Parathyroid adenoma (tissue), 2 donors: ENCODE data around the gene CDC42BPG.

Source experiments
- H2AFZ ChIP-seq: fragments of 300-600 bp; sonication (generic); one replicate; pipeline ENCODE4 v1.7.0; 2017; ENCODE audit warnings: antibody characterized with exemption, mild to moderate bottlenecking
- H3K27ac ChIP-seq: fragments of 300-600 bp; sonication (generic); one replicate; pipeline ENCODE4 v1.7.0; 2017
- H3K27me3 ChIP-seq: fragments of 300-600 bp; sonication (generic); one replicate; pipeline ENCODE4 v1.7.0; 2017; ENCODE audit warnings: low read length; ENCODE audit not compliant: control insufficient read depth, insufficient read depth
- H3K36me3 ChIP-seq: fragments of 300-600 bp; sonication (generic); one replicate; pipeline ENCODE4 v1.7.0; 2017; ENCODE audit warnings: low read length; ENCODE audit not compliant: control insufficient read depth, insufficient read depth
- H3K4me1 ChIP-seq: fragments of 300-600 bp; sonication (generic); one replicate; pipeline ENCODE4 v1.7.0; 2017; ENCODE audit warnings: control low read depth
- H3K4me2 ChIP-seq: fragments of 300-600 bp; sonication (generic); one replicate; pipeline ENCODE4 v1.7.0; 2017; ENCODE audit warnings: low read length
- H3K4me3 ChIP-seq: fragments of 300-600 bp; sonication (generic); one replicate; pipeline ENCODE4 v1.7.0; 2017; ENCODE audit warnings: low read depth, low read length
- H3K79me2 ChIP-seq: fragments of 300-600 bp; sonication (generic); one replicate; pipeline ENCODE4 v1.7.0; 2017; ENCODE audit warnings: control low read depth
- H3K9ac ChIP-seq: fragments of 300-600 bp; sonication (generic); one replicate; pipeline ENCODE4 v1.7.0; 2017; ENCODE audit warnings: mild to moderate bottlenecking
- H3K9me3 ChIP-seq: fragments of 300-600 bp; sonication (generic); one replicate; pipeline ENCODE4 v1.7.0; 2017; ENCODE audit warnings: low read length; ENCODE audit not compliant: control insufficient read depth
- CTCF ChIP-seq: fragments of 300-600 bp; sonication (generic); IDR thresholded peaks from one replicate; pipeline ENCODE4 v1.7.0; 2017; ENCODE audit warnings: antibody characterized with exemption, mild to moderate bottlenecking
- donor health status: primary hyperparathyroidism.

CDC42BPG gene

DNA sequence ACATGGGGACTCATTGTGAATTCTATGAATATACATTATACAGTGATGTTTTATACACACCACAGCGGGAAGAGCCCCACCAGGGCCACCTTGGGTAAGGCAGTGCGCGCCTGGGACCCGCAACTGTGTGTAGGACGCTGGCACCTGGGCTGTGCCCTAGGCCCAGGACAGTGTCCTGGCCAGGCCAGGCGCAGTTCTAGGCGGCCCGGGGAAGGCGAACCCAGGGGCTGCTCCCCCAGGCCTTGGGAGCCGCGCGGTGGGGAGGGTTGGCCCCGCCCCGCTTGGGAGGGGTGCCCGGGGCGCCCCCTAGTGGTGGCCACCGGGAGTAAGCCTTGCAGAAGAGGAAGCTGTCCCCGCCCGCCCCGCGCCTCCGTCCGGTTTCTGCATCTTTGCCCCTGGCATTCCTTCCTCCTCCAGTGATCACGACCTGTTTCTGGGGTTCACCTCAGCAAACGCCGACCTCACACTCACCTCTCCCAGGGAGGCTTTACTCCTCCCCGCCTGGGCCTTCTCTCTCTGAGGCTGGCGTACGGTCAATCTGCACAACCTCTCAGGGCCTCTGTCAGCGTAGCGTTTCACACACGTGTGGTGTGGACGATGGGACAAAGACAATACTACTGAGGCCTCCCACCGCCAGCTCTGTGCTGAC, 43.4 kb upstream of the CDC42BPG start:
- Histone ChIP-seq H3K9ac (no peak overlapping the region), H3K9me3 (no peaks in the 10 kb centered on the region), H3K36me3 (no peaks in the 10 kb centered on the region), H3K4me1 (no peaks in the 10 kb centered on the region), H3K4me2 (peak overlapping the region; percentile 35), H3K27ac (no peak overlapping the region), H3K27me3 (no peaks in the 10 kb centered on the region), H3K4me3 (no peak overlapping the region), H3K79me2 (no peaks in the 10 kb centered on the region), H2AFZ (peak overlapping the region; percentile 80)
- TF ChIP-seq CTCF: peak; percentile 83

DNA sequence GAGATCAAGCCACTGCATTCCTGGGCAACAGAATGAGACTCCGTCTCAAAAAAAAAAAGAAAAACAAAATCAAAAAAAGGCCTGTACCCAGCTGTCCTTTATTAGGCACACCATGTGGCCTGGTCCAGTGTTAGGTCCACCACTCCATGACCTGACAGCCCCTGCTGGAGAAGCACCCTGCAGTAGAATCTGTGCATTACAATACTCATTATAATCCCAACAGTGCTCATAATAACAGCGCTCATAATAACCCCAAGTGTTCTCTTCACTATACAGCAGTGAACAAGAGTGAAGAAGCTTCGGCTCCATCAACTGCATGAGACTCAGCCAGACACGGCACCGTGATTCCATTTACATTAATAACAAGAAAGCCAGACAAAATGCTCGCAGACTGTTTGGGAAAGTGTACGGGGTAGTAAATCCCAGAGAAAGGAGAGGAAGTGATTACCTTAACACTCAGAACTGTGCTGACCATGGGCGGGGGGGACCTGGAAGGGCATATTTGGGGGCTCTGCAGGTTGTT, 42.8 kb upstream of the CDC42BPG start:
- H3K36me3 ChIP-seq: no peaks in the 10 kb centered on the region
- no peak overlapping the region for H3K4me2 ChIP-seq
- no peaks in the 10 kb centered on the region for H3K4me1 ChIP-seq
- no peak overlapping the region for H3K4me3 ChIP-seq
- no peaks in the 10 kb centered on the region for H3K79me2 ChIP-seq
- no peak overlapping the region for H3K9ac ChIP-seq
- peak overlapping the region; percentile 80 for H2AFZ ChIP-seq
- no peaks in the 10 kb centered on the region for H3K9me3 ChIP-seq
- no peaks in the 10 kb centered on the region for H3K27me3 ChIP-seq
- H3K27ac ChIP-seq: no peak overlapping the region
- no peak for TF ChIP-seq CTCF

- no peaks in the 10 kb centered on the region for H3K4me1 ChIP-seq
- H3K27me3 ChIP-seq: no peaks in the 10 kb centered on the region
- no peak overlapping the region for H3K4me3 ChIP-seq
- H3K9me3 ChIP-seq: no peaks in the 10 kb centered on the region
- no peak overlapping the region for H3K4me2 ChIP-seq
- no peak for TF ChIP-seq CTCF
- H3K79me2 ChIP-seq: no peaks in the 10 kb centered on the region
- no peak overlapping the region for H3K27ac ChIP-seq
- H3K36me3 ChIP-seq: no peaks in the 10 kb centered on the region
- no peak overlapping the region for H3K9ac ChIP-seq
- no peak overlapping the region for H2AFZ ChIP-seq
Measured at GRCh38 chr11:64885367-64886286, 41.2 kb upstream of the CDC42BPG start.

- Histone ChIP-seq H3K27ac (no peak overlapping the region), H3K4me2 (no peak overlapping the region), H3K36me3 (no peaks in the 10 kb centered on the region), H3K27me3 (no peaks in the 10 kb centered on the region), H3K79me2 (no peaks in the 10 kb centered on the region), H3K4me3 (no peak overlapping the region), H3K4me1 (no peaks in the 10 kb centered on the region), H2AFZ (no peak overlapping the region), H3K9me3 (no peaks in the 10 kb centered on the region), H3K9ac (no peak overlapping the region)
- no peak for TF ChIP-seq CTCF
Measured at GRCh38 chr11:64884019-64884418, 39.6 kb upstream of the CDC42BPG start.
